ENCODE results near the gene CFAP54.

DNA sequence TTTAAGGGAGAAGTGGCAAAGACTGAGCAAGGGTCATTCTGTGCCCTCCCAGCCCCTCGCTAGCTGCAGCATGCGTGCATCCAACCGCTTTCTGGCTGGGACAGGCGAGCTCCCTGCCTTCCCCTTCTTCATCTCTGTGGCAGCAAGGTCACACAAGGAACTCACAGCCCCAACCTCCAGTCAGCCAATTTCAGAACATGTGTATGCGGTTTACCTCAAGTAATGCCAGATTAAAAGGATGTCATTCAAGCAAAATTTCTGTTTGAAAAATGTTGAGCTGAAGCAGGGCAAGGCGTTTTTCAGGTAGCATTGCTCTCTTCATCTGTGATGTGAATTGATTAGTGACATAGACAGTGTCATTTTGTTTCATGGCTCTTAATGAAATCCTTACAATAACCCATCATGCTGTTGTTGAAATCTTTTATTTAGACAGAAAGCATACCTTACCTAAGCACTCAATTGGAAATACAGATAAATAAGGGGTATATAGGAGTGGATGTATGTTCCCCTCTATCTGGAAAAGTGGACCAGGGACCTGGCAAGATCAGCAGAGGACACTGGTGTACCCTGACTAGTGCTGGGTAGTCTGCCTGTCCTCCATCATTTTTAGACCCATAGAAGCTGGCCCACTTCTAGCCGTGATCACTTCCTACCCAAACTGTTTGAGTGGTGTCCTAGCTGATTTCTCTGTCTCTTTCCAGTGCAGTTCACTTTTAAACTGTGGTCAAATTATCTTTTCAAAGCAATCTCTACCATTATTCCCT is 334.9 kb downstream of the CFAP54 start:
- TF ChIP-seq CTCF (conservative IDR thresholded peaks at IDR 0.05; ENCODE audit: low read depth in 2 of 2) (no peak), EZH2phosphoT487 (IDR thresholded peaks at IDR 0.05; ENCODE audit: unreplicated experiment) (no peak)
